ENCODE results near the gene CHKA. TPM values are rescaled to one million over a fixed set of nuclear protein-coding genes. Genes with fewer than 3 reads are reported as not detected.

The CHKA gene
- total and polyA plus RNA-seq, 2 experiments from 2014 or later: 37.1 to 94.4 TPM

DNA sequence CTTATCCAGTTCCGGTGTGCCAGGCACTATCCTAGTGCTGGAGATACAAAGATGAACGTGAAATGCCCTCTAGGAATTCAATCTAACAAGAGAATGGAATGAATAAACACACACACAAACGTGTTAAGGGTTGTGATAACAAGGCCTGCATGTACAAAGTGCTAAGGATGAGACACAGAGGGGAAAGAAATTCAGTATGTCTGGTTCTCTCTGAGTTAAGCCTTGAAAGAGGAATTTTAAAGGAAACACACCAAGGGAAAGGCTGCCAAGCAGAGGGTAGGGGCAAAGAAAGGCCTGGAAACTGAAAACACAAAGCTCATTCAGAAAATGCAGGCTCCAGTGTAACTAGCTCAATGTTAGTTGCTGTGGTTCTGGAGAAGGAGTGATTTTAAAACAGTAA, 4.2 kb downstream of the CHKA start:
- Histone ChIP-seq H3K79me2 (replicated peaks; ENCODE audit: insufficient read depth) (peaks cover 85% of the 10 kb centered on the region), H3K27ac (ENCODE audit: low read depth) (peak overlapping the region; percentile 64; the same call in 1 of the 2 replicates), H2AFZ (no peak overlapping the region), H3K4me3 (peak overlapping the region; percentile 27; the same call in 1 of the 2 replicates), H3K27me3 (ENCODE audit: insufficient read depth) (no peaks in the 10 kb centered on the region), H3K4me1 (ENCODE audit: insufficient read depth) (peaks cover 36% of the 10 kb centered on the region), H3K9me2 (ENCODE audit: insufficient read depth) (no peaks in the 10 kb centered on the region), H3F3A (replicated peaks; ENCODE audit: low read depth) (peaks cover 14% of the 10 kb centered on the region), H3K36me3 (ENCODE audit: insufficient read depth) (peaks cover 6% of the 10 kb centered on the region; the same call in 1 of the 2 replicates), H3K4me2 (peak overlapping the region; percentile 85), H4K20me1 (replicated peaks; ENCODE audit: insufficient read depth) (peaks cover 76% of the 10 kb centered on the region)
- Mint-ChIP-seq H3K4me1 (peaks cover 39% of the 10 kb centered on the region), H3K27me3 (ENCODE audit: insufficient read depth, low read depth, poor library complexity) (peaks cover 9% of the 10 kb centered on the region), H3K4me3 (0 out of 3 replicates have a peak overlapping the region, but pooled peaks have one; percentile 19), H3K27ac (peak overlapping the region; percentile 79), H3K36me3 (ENCODE audit: low read depth) (peaks cover 51% of the 10 kb centered on the region), H3K9me3 (no peaks in the 10 kb centered on the region; the same call in 2 of the 3 replicates)
- TF ChIP-seq, protein P1, sequence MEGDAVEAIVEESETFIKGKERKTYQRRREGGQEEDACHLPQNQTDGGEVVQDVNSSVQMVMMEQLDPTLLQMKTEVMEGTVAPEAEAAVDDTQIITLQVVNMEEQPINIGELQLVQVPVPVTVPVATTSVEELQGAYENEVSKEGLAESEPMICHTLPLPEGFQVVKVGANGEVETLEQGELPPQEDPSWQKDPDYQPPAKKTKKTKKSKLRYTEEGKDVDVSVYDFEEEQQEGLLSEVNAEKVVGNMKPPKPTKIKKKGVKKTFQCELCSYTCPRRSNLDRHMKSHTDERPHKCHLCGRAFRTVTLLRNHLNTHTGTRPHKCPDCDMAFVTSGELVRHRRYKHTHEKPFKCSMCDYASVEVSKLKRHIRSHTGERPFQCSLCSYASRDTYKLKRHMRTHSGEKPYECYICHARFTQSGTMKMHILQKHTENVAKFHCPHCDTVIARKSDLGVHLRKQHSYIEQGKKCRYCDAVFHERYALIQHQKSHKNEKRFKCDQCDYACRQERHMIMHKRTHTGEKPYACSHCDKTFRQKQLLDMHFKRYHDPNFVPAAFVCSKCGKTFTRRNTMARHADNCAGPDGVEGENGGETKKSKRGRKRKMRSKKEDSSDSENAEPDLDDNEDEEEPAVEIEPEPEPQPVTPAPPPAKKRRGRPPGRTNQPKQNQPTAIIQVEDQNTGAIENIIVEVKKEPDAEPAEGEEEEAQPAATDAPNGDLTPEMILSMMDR (conservative IDR thresholded peaks at IDR 0.05; ENCODE audit: low read depth in 2 of 2): no peak
- TF ChIP-seq CREB1 (CRISPR knock-in tag; IDR thresholded peaks at IDR 0.05; ENCODE audit: low read depth) (no peak), ZNF114 (CRISPR knock-in tag; IDR thresholded peaks at IDR 0.05) (no peak), STAT1 (IDR thresholded peaks at IDR 0.05; ENCODE audit: unreplicated experiment) (no peak), JUNB (IDR thresholded peaks at IDR 0.05; ENCODE audit: unreplicated experiment) (no peak), POLR2AphosphoS5 (IDR thresholded peaks at IDR 0.05; ENCODE audit: low read depth) (no peak)
- ATAC-seq (no peak), DNase-seq (ENCODE audit: low spot score) (no peak)

DNA sequence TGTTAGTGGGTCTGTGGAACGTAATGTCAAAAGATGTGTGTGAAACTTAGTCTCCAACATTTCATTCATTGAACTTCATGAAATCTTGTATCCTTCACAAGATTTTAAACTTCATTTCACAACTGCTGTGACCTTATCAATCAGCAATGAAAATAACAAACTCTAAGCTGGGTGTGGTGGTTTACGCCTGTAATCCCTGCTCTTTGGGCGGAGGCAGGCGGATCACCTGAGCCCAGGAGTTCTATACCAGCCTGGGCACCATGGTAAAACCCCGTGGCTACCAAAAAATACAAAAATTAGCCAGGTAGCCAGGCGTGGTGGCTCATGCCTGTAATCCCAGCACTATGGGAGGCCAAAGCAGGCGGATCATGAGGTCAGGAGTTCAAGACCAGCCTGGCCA, 5.1 kb downstream of the CHKA start:
- Mint-ChIP-seq H3K9me3 (no peaks in the 10 kb centered on the region; the same call in 2 of the 3 replicates), H3K4me1 (peaks cover 39% of the 10 kb centered on the region), H3K4me3 (no peak overlapping the region), H3K27ac (no peak overlapping the region), H3K36me3 (ENCODE audit: low read depth) (peaks cover 51% of the 10 kb centered on the region), H3K27me3 (ENCODE audit: insufficient read depth, low read depth, poor library complexity) (peaks cover 6% of the 10 kb centered on the region)
- H3K4me1 ChIP-seq (ENCODE audit: insufficient read depth): peaks cover 36% of the 10 kb centered on the region
- no peak overlapping the region for H2AFZ ChIP-seq
- H3K4me3 ChIP-seq: no peak overlapping the region
- H3K4me2 ChIP-seq: peak overlapping the region; percentile 85
- peaks cover 94% of the 10 kb centered on the region for H3K79me2 ChIP-seq (replicated peaks; ENCODE audit: insufficient read depth)
- H3K27me3 ChIP-seq (ENCODE audit: insufficient read depth): no peaks in the 10 kb centered on the region
- H4K20me1 ChIP-seq (replicated peaks; ENCODE audit: insufficient read depth): peaks cover 78% of the 10 kb centered on the region
- DNase-seq (ENCODE audit: low spot score) (no peak), ATAC-seq (no peak)
- peaks cover 14% of the 10 kb centered on the region for H3F3A ChIP-seq (replicated peaks; ENCODE audit: low read depth)
- no peaks in the 10 kb centered on the region for H3K9me2 ChIP-seq (ENCODE audit: insufficient read depth)
- peak overlapping the region; percentile 18; the same call in 1 of the 2 replicates for H3K27ac ChIP-seq (ENCODE audit: low read depth)
- peaks cover 6% of the 10 kb centered on the region; the same call in 1 of the 2 replicates for H3K36me3 ChIP-seq (ENCODE audit: insufficient read depth)
- no peak for TF ChIP-seq CREB1 (CRISPR knock-in tag; IDR thresholded peaks at IDR 0.05; ENCODE audit: low read depth)
- TF ChIP-seq ZNF462 (CRISPR knock-in tag; IDR thresholded peaks at IDR 0.05): no peak
- TF ChIP-seq EZH2 (IDR thresholded peaks at IDR 0.05; ENCODE audit: low read depth, unreplicated experiment): no peak
- TF ChIP-seq, protein P1 (conservative IDR thresholded peaks at IDR 0.05; ENCODE audit: low read depth in 2 of 2): no peak
- no peak for TF ChIP-seq ZNF331 (CRISPR knock-in tag; IDR thresholded peaks at IDR 0.05; ENCODE audit: low read depth)
- TF ChIP-seq NANOG (IDR thresholded peaks at IDR 0.05; ENCODE audit: borderline replicate concordance): no peak
